H1 (cell line): Measurements from ENCODE around the gene YBX1. TPM values are rescaled to one million over a fixed set of nuclear protein-coding genes. Genes with fewer than 3 reads are reported as not detected.

ENCODE experiments used
- CEBPB ChIP-seq: IDR thresholded peaks from 2 replicates; pipeline ENCODE4 v1.6.1; 2012; ENCODE audit warnings: low read depth, low read length
- CHD1 ChIP-seq: IDR thresholded peaks from 2 replicates; pipeline ENCODE4 v1.6.1; 2012; ENCODE audit warnings: low read depth, low read length, improper control_type of control experiment
- CHD2 ChIP-seq: IDR thresholded peaks from 2 replicates; pipeline ENCODE4 v1.6.1; 2012; ENCODE audit warnings: low read length, improper control_type of control experiment
- CHD7 ChIP-seq: fragments of 300-600 bp; sonication (generic); IDR thresholded peaks from 2 replicates; pipeline ENCODE4 v1.7.1; 2012; ENCODE audit warnings: low read length, moderate library complexity, mild to moderate bottlenecking, inconsistent platforms; ENCODE audit not compliant: insufficient replicate concordance
- KDM5A ChIP-seq: fragments of 200-600 bp; IDR thresholded peaks from 2 replicates; pipeline ENCODE4 v1.7.1; 2012; ENCODE audit warnings: mild to moderate bottlenecking, low read length, inconsistent platforms, mixed read lengths
- MAX ChIP-seq: IDR thresholded peaks from 2 replicates; pipeline ENCODE4 v1.6.1; 2012; ENCODE audit warnings: inconsistent platforms
- POU5F1 ChIP-seq: IDR thresholded peaks from 2 replicates; pipeline ENCODE4 v1.6.1; 2011; ENCODE audit warnings: low read depth, mild to moderate bottlenecking, low read length, moderate library complexity
- SRF ChIP-seq: IDR thresholded peaks from 2 replicates; pipeline ENCODE4 v1.6.1; 2011; ENCODE audit warnings: mild to moderate bottlenecking, low read depth, low read length, moderate library complexity
- TCF12 ChIP-seq: IDR thresholded peaks from 2 replicates; pipeline ENCODE4 v1.6.1; 2011; ENCODE audit warnings: low read depth, mild to moderate bottlenecking, low read length
- polyA plus RNA-seq, 7 experiments: library from polyadenylated mRNA; depleted of rRNA in 3 of 7; stranded (reverse) in 5 of 7; unstranded in 2 of 7; fragments of >200 nt in 5 of 7; fragments of 200-250 nt in 2 of 7; gene quantifications; 1 replicate in 5 of 7; 2 replicates in 1 of 7; 4 replicates in 1 of 7; pipeline versions ENCODE4 v1.2.1 to v1.2.3, GENCODE V29; 2011 to 2013; ENCODE audit warnings: missing spikeins in 2 of 7, mixed read lengths in 2 of 7
- total RNA-seq: library from RNA; stranded (reverse); fragmentation: NEBNext Ultra II Directional; extraction: Animal tissue kit (Norgen Biotek cat#: 25700); gene quantifications from 2 replicates; pipeline ENCODE4 v1.2.1, GENCODE V29; 2021
- TF ChIP-seq, protein P1 (sequence below): IDR thresholded peaks from 2 replicates; pipeline ENCODE4 v1.6.1; 2011; ENCODE audit warnings: low read length, improper control_type of control experiment

Gene YBX1
- total and polyA plus RNA-seq, 2 of the 8 experiments (the other 6 are each of a cell fraction or from before 2014, with no cell fraction given) = 438 to 1,219 TPM

DNA sequence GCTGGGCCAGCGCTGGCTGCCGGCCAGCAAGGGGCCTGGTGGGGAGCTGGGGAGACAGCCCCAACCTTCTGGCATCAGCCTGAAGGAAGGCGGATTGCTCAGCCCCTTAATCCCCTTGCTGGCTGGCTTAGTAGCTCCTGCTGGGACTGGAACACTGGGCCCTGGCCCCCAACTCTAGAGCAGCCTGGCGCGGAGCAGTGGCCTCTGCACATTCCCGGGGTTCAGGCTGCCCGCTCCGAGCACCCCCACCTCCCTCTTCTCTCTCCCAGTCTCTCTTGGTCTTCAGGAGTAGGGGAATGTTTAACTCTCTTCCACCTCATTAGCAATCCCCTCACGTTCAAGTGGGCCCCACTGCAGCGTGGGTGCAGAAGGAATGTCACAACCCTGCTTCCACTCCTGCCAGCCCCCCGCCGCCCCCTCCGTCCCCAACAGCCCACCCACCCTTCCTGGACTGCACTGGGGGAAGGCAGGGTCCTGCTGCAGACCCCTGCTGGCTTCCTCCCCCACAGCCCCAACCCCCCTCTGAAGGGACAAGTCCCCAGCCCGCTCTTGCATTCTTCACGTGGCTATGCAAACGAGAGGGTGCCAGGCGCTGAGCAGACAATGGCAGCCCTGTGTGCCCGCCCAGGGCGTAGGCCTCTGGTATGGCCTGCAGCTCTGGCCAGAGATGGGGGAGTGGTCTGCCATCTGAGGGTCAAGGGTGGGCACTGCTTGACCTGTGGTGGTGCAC lies 58.8 kb downstream of the YBX1 start (continued):
- no peak for TF ChIP-seq CHD7
- no peak for TF ChIP-seq SRF
- TF ChIP-seq CHD1 = no peak
- no peak for TF ChIP-seq CHD2
- TF ChIP-seq, protein P1, sequence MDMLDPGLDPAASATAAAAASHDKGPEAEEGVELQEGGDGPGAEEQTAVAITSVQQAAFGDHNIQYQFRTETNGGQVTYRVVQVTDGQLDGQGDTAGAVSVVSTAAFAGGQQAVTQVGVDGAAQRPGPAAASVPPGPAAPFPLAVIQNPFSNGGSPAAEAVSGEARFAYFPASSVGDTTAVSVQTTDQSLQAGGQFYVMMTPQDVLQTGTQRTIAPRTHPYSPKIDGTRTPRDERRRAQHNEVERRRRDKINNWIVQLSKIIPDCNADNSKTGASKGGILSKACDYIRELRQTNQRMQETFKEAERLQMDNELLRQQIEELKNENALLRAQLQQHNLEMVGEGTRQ = no peak
- no peak for TF ChIP-seq TCF12
- TF ChIP-seq MAX = peak; percentile 63
- TF ChIP-seq POU5F1 = no peak
- no peak for TF ChIP-seq CEBPB
- TF ChIP-seq KDM5A = no peak
